Left lung (tissue), 10 donors: ENCODE results near the gene TUBB4A. TPM values are rescaled to one million over a fixed set of nuclear protein-coding genes. Genes with fewer than 3 reads are reported as not detected.
A peak's percentile ranks its signal among the peaks of the same experiment; 100 is the strongest.

Experiments used
- ATAC-seq: fragments of 200-7000 bp; cut with Tn5 transposase; one replicate; pipeline ENCODE4 v1.9.1; 2020; ENCODE audit warnings: moderate library complexity
- DNase-seq, 4 donors: peaks; one replicate each; pipeline ENCODE4 v3.0.0-alpha.2; 2013 to 2020
- H3K27ac ChIP-seq, 2 donors: fragments of 200-600 bp; sonication (generic) in 1 of 2; one replicate each; pipeline versions ENCODE4 v1.5.0 to v1.8.0; 2020 to 2021
- H3K27me3 ChIP-seq, 2 donors: fragments of 200-600 bp; sonication (generic) in 1 of 2; one replicate each; pipeline versions ENCODE4 v1.5.0 to v1.8.0; 2020 to 2021
- H3K36me3 ChIP-seq, 2 donors: fragments of 200-600 bp; sonication (generic) in 1 of 2; one replicate each; pipeline versions ENCODE4 v1.5.0 to v1.8.0; 2020 to 2021
- H3K4me1 ChIP-seq, 2 donors: fragments of 200-600 bp; one replicate each; pipeline ENCODE4 v1.8.0; 2021
- H3K4me3 ChIP-seq, 2 donors: fragments of 200-600 bp; sonication (generic) in 1 of 2; one replicate each; pipeline versions ENCODE4 v1.5.0 to v1.8.0; 2020 to 2021; ENCODE audit warnings: mild to moderate bottlenecking in 1 of 2
- H3K9me3 ChIP-seq, 2 donors: fragments of 200-600 bp; sonication (generic) in 1 of 2; one replicate each; pipeline versions ENCODE4 v1.5.0 to v1.8.0; 2020 to 2021
- CTCF ChIP-seq, 2 donors: fragments of 200-600 bp; sonication (generic) in 1 of 2; IDR thresholded peaks; one replicate each; pipeline versions ENCODE4 v1.5.0 to v1.8.0; 2021; ENCODE audit warnings: antibody characterized with exemption in 2 of 2
- intact Hi-C, 2 donors: fragments of 100-400 bp; cut with DNase I; formaldehyde crosslinking; loops; one replicate each; pipeline versions ENCODE4 v1.11.2 to v1.14.2; 2022
- polyA plus RNA-seq, 6 donors: library from polyadenylated mRNA; unstranded; fragments of 120-200 nt; gene quantifications; one replicate each; pipeline ENCODE4 v1.2.1, GENCODE V29; 2013; ENCODE audit not compliant: insufficient read length in 6 of 6
- total RNA-seq, 2 donors: library from RNA; stranded (reverse); fragmentation: NEBNext Ultra II Directional; extraction: Animal tissue kit (Norgen Biotek cat#: 25700); gene quantifications; one replicate each; pipeline ENCODE4 v1.2.1, GENCODE V29; 2021
- donor health status: DM: no; HTN: yes; CAD: no.
- donor health status: DM: no; HTN: no; CAD: no.

The TUBB4A gene
- total and polyA plus RNA-seq, 8 donors = 0.35 to 5.9 (median 4.3) TPM

- Histone ChIP-seq H3K4me1 (peaks cover 0 to 14% of the 10 kb centered on the region in 2 donors), H3K36me3 (no peaks in the 10 kb centered on the region), H3K4me3 (no peak overlapping the region), H3K27me3 (no peaks in the 10 kb centered on the region), H3K27ac (no peak overlapping the region), H3K9me3 (no peaks in the 10 kb centered on the region)
- no peak for TF ChIP-seq CTCF (IDR thresholded peaks at IDR 0.05)
- ATAC-seq = no peak
- no peak for DNase-seq
- intact Hi-C loops = no loop called here
These were observed 17.3 kb downstream of the TUBB4A start for GRCh38 chr19:6484831-6485230.

DNA sequence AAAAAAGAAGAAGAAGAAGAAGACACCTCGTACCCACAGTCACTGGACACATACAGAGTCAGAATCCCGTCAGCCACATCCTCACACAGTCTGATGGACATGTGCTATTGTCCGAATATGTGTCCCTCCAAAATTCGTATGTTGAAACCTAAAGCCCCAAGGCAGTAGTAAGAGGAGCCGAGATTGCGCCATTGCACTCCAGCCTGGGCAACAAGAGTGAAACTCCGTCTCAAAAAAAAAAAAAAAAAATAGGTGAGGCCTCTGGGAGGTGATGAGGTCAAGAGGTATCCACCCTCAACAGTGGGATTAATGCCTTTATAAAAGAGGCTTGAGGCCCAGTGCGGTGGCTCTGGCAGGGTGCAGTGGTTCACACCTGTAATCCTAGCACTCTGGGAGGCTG lies 17.9 kb downstream of the TUBB4A start:
- intact Hi-C loops = no loop called here
- Histone ChIP-seq H3K36me3 (no peaks in the 10 kb centered on the region), H3K27me3 (no peaks in the 10 kb centered on the region), H3K9me3 (no peaks in the 10 kb centered on the region), H3K27ac (no peak overlapping the region), H3K4me1 (peaks cover 0 to 14% of the 10 kb centered on the region in 2 donors), H3K4me3 (no peak overlapping the region)
- TF ChIP-seq CTCF (IDR thresholded peaks at IDR 0.05) = no peak
- ATAC-seq (peak; percentile 58), DNase-seq (no peak)

DNA sequence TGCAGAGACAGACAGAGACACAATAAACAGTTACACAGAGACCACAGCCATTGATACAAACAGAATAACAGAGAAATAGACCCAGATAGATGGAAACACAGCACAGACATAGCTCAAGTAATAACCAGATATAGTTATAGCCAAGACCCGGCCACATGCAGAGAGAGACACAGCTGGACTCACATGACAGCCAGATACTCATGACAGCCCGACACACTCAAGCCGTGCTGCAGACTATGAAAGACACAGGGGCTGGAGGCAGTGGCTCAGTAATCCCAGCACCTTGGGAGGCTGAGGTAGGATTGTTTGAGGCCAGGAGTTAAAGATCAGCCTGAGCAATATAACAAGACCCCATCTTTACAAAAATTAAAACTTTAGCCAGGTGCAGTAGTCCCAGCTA lies 18.9 kb downstream of the TUBB4A start:
- Histone ChIP-seq H3K4me3 (no peak overlapping the region), H3K27me3 (no peaks in the 10 kb centered on the region), H3K4me1 (peaks cover 0 to 14% of the 10 kb centered on the region in 2 donors), H3K27ac (no peak overlapping the region), H3K9me3 (no peaks in the 10 kb centered on the region), H3K36me3 (no peaks in the 10 kb centered on the region)
- no peak for ATAC-seq
- intact Hi-C loops = no loop called here
- TF ChIP-seq CTCF (IDR thresholded peaks at IDR 0.05) = no peak
- no peak for DNase-seq

DNA sequence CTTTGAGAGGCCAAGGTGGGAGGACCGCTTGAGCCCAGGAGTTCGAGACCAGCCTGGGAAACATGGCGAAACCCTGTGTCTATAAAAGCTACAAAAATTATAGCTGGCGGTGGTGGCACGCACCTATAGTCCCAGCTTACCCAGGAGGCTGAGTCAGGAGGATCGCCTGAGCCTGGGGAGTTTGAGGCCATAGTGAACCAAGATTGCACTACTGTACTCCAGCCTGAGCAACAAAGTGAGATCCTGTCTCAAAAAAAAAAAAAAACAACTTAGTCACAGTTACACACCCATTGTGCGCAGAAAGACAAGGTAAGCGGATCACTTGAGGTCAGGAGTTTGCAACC lies 19.8 kb downstream of the TUBB4A start:
- H3K36me3 ChIP-seq = no peaks in the 10 kb centered on the region
- no peak overlapping the region for H3K4me3 ChIP-seq
- peaks cover 0 to 14% of the 10 kb centered on the region in 2 donors for H3K4me1 ChIP-seq
- H3K27me3 ChIP-seq = peaks cover 0 to under 1% of the 10 kb centered on the region in 2 donors
- TF ChIP-seq CTCF (IDR thresholded peaks at IDR 0.05) = no peak
- no peaks in the 10 kb centered on the region for H3K9me3 ChIP-seq
- ATAC-seq = no peak
- intact Hi-C loops = no loop called here
- no peak for DNase-seq
- peak overlapping the region in 1 of 2 donors; percentile 66 for H3K27ac ChIP-seq

DNA sequence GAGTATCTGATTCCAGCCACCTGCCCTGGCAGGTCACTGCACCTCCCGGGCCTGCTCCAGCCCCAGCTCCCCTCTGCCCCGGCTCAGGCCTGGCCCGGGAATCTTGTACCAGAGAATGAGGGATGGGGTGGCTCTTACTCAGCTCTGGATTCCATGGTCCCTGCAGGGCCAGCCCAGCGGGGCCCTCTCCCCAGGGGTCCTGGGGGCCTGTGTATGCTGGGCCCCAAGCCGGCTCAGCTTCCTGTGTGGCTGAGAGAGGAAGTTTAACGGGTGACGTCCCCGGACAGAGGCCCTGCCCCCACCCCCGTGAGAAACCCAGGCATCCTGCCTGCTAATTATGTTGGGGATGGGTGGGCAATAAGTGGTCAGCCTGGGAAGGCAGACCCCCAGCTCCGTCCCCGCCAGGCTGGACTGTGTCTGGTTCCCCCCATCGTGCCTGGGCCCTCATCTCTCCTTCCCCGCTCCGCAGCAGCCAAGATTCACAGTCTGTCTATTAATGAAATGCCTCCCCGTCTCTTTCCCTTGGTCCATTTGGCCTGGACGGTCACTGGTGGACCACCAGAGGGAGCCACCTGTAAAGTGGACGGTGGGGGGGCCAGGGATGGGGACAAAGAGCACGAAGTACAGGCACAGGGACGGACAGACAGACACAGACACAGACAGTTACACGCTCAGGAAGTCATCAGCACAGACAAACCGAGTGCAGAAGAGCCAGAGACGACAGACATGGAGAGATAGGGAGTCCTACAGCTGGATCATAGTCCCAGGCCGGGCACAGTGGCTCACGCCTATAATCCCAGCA lies 20.4 kb downstream of the TUBB4A start, which contains the start of gene DENND1C:
Gene DENND1C, minus strand, starts transcription at position 247 of the 802 bp plus-strand sequence. Its CDS starts 92 bp downstream, at position 155.
- H3K36me3 ChIP-seq = peaks cover 0 to 2% of the 10 kb centered on the region in 2 donors
- intact Hi-C loops = no loop called here
- DNase-seq = peak in 2 of 4 donors; percentile 64 to 90
- ATAC-seq = peak; percentile 60
- H3K9me3 ChIP-seq = no peaks in the 10 kb centered on the region
- peaks cover 0 to 14% of the 10 kb centered on the region in 2 donors for H3K4me1 ChIP-seq
- peak within 1 kb of the TSS in 1 of 2 donors; percentile 66 for H3K27ac ChIP-seq
- H3K4me3 ChIP-seq = peak within 1 kb of the TSS; percentile 19 to 49
- TF ChIP-seq CTCF (IDR thresholded peaks at IDR 0.05) = peak; percentile 30 to 44
- peaks cover 0 to 7% of the 10 kb centered on the region in 2 donors for H3K27me3 ChIP-seq
